Neuronal stem cell (in vitro differentiated cells): ENCODE data around the gene MDN1.

Experiments used
- DNase-seq: peaks from one replicate; pipeline ENCODE4 v3.0.0-alpha.2; 2013; ENCODE audit warnings: low spot score
- H2AFZ ChIP-seq: one replicate; pipeline ENCODE4 v1.6.1; 2013; ENCODE audit warnings: mild to moderate bottlenecking, low read length, inconsistent platforms
- H2AK5ac ChIP-seq: 2 replicates; pipeline ENCODE4 v1.6.1; 2013; ENCODE audit warnings: low read depth, mild to moderate bottlenecking, inconsistent platforms, low read length, moderate library complexity, mixed read lengths
- H2BK120ac ChIP-seq: 2 replicates; pipeline ENCODE4 v1.6.1; 2013; ENCODE audit warnings: low read depth, mild to moderate bottlenecking, inconsistent platforms, low read length, moderate library complexity, mixed read lengths
- H2BK12ac ChIP-seq: one replicate; pipeline ENCODE4 v1.6.1; 2013; ENCODE audit warnings: low read length, inconsistent platforms
- H2BK15ac ChIP-seq: 2 replicates; pipeline ENCODE4 v1.6.1; 2013; ENCODE audit warnings: mild to moderate bottlenecking, low read length, inconsistent platforms, mixed read lengths
- H2BK5ac ChIP-seq: one replicate; pipeline ENCODE4 v1.6.1; 2013; ENCODE audit warnings: inconsistent platforms, mild to moderate bottlenecking, low read length, moderate library complexity
- H3K14ac ChIP-seq: one replicate; pipeline ENCODE4 v1.6.1; 2013; ENCODE audit warnings: low read length, inconsistent platforms
- H3K18ac ChIP-seq: 2 replicates; pipeline ENCODE4 v1.6.1; 2013; ENCODE audit warnings: low read length, inconsistent platforms
- H3K23ac ChIP-seq: 2 replicates; pipeline ENCODE4 v1.6.1; 2013; ENCODE audit warnings: low read depth, mild to moderate bottlenecking, mixed read lengths, low read length, inconsistent platforms; ENCODE audit not compliant: poor library complexity
- H3K27ac ChIP-seq: replicated peaks from 3 replicates; pipeline ENCODE4 v1.5.1; 2013; ENCODE audit warnings: low read length, inconsistent platforms
- H3K27me3 ChIP-seq, 3 experiments: 2 replicates each; pipeline ENCODE4 v1.6.1; 2013; ENCODE audit warnings: low read length in 3 of 3, mild to moderate bottlenecking in 2 of 3, inconsistent platforms in 1 of 3, low read depth in 1 of 3, mixed read lengths in 1 of 3, moderate library complexity in 1 of 3; ENCODE audit not compliant: control insufficient read depth in 3 of 3, insufficient read depth in 3 of 3
- H3K36me3 ChIP-seq, 2 donors: replicated peaks in 1 of 2; 2 replicates each; pipeline ENCODE4 v1.6.1; 2013; ENCODE audit warnings: low read length in 2 of 2; ENCODE audit not compliant: control insufficient read depth in 2 of 2, insufficient read depth in 2 of 2
- H3K4ac ChIP-seq: 2 replicates; pipeline ENCODE4 v1.6.1; 2013; ENCODE audit warnings: inconsistent platforms, mild to moderate bottlenecking, low read length, moderate library complexity
- H3K4me1 ChIP-seq, 2 donors: 1 replicate in 1 of 2; 2 replicates in 1 of 2; pipeline ENCODE4 v1.6.1; 2013; ENCODE audit warnings: low read length in 2 of 2, low read depth in 1 of 2; ENCODE audit not compliant: control insufficient read depth in 2 of 2, insufficient read depth in 1 of 2
- H3K4me2 ChIP-seq: one replicate; pipeline ENCODE4 v1.6.1; 2013; ENCODE audit warnings: mild to moderate bottlenecking, low read length, inconsistent platforms; ENCODE audit not compliant: insufficient read depth, poor library complexity, severe bottlenecking
- H3K4me3 ChIP-seq, 2 donors: 2 replicates each; pipeline ENCODE4 v1.5.1; 2013; ENCODE audit warnings: low read length in 2 of 2, mild to moderate bottlenecking in 2 of 2, inconsistent platforms in 1 of 2, moderate library complexity in 1 of 2
- H3K79me1 ChIP-seq: one replicate; pipeline ENCODE4 v1.6.1; 2013; ENCODE audit warnings: low read depth, mild to moderate bottlenecking, inconsistent platforms, low read length, moderate library complexity
- H3K9ac ChIP-seq: one replicate; pipeline ENCODE4 v1.6.1; 2013; ENCODE audit warnings: mild to moderate bottlenecking, low read depth, low read length, inconsistent platforms; ENCODE audit not compliant: poor library complexity
- H3K9me3 ChIP-seq, 2 donors: replicated peaks in 1 of 2; 2 replicates each; pipeline versions ENCODE3 to v1.6.1; 2013; ENCODE audit warnings: low read length in 2 of 2, mild to moderate bottlenecking in 2 of 2, inconsistent platforms in 1 of 2, low read depth in 1 of 2, mixed read lengths in 1 of 2, moderate library complexity in 1 of 2; ENCODE audit not compliant: control insufficient read depth in 2 of 2, insufficient read depth in 1 of 2
- H4K8ac ChIP-seq: one replicate; pipeline ENCODE4 v1.6.1; 2013; ENCODE audit warnings: low read depth, mild to moderate bottlenecking, inconsistent platforms, low read length, moderate library complexity
- H4K91ac ChIP-seq: one replicate; pipeline ENCODE4 v1.6.1; 2013; ENCODE audit warnings: low read length, low read depth, mild to moderate bottlenecking, inconsistent platforms; ENCODE audit not compliant: poor library complexity
- WGBS, 2 donors: extraction: QIAGEN DNeasy Blood & Tissue Kit; methylation state at CpG; one replicate each; pipeline ENCODE4 v1.1.7; 2013; ENCODE audit warnings: missing lambda C conversion rate in 2 of 2, mixed read lengths in 1 of 2; ENCODE audit not compliant: insufficient read length in 2 of 2, insufficient replicate concordance in 1 of 2; ENCODE audit errors: extremely low coverage in 2 of 2; 5-methylcytosine and 5-hydroxymethylcytosine counted together

Gene MDN1

GRCh38 chr6:89655122-89655521 lies 164.5 kb downstream of the MDN1 start:
- no peak for DNase-seq
- Histone ChIP-seq H2AFZ (no peak overlapping the region), H3K23ac (no peak overlapping the region), H3K18ac (no peak overlapping the region), H2BK120ac (no peak overlapping the region), H3K36me3 (peaks cover 26 to 92% of the 10 kb centered on the region in 2 donors), H2BK12ac (no peak overlapping the region), H3K9me3 (no peaks in the 10 kb centered on the region), H4K91ac (no peak overlapping the region), H3K4me2 (no peak overlapping the region), H3K14ac (no peak overlapping the region), H3K27ac (no peak overlapping the region), H2BK15ac (no peak overlapping the region), H2BK5ac (no peak overlapping the region), H3K4me3 (no peak overlapping the region), H2AK5ac (no peak overlapping the region), H3K4me1 (no peaks in the 10 kb centered on the region), H3K27me3 (no peaks in the 10 kb centered on the region), H4K8ac (no peak overlapping the region), H3K4ac (no peak overlapping the region), H3K9ac (no peak overlapping the region), H3K79me1 (no peaks in the 10 kb centered on the region)
- no CpG with 5 or more reads among the region's 2 CpGs for WGBS, 2 donors

DNA sequence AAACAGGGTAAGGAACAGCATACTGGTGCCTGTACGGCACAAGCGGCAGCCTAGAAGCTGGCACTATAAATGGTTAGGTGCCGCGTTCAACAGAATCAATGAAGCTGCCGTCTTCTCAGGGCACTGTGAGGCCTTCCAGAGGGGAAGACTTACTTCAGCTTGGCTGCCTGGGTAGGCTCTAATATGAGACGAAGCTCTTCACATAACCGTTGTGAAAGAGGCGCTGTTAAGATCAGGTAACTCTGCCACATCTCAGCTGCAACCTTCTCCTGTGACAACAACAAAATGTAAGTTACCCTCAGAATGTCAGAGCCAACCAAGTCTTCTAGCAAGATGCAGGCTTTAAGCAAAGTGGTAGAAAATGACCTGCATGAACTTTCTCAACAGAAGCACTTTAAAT lies 169.0 kb downstream of the MDN1 start:
- Histone ChIP-seq H3K36me3 (peaks cover 26 to 95% of the 10 kb centered on the region in 2 donors), H3K4ac (no peak overlapping the region), H3K4me3 (no peak overlapping the region), H4K8ac (no peak overlapping the region), H3K9ac (no peak overlapping the region), H3K27me3 (no peaks in the 10 kb centered on the region), H3K4me2 (no peak overlapping the region), H3K23ac (no peak overlapping the region), H2BK12ac (no peak overlapping the region), H3K14ac (no peak overlapping the region), H3K18ac (no peak overlapping the region), H3K4me1 (no peaks in the 10 kb centered on the region), H2AK5ac (no peak overlapping the region), H2BK15ac (no peak overlapping the region), H2BK120ac (no peak overlapping the region), H4K91ac (no peak overlapping the region), H2BK5ac (no peak overlapping the region), H3K79me1 (no peaks in the 10 kb centered on the region), H3K27ac (no peak overlapping the region), H2AFZ (no peak overlapping the region), H3K9me3 (no peaks in the 10 kb centered on the region)
- DNase-seq: no peak
- WGBS, 2 donors: no CpG with 5 or more reads among the region's 8 CpGs

DNA sequence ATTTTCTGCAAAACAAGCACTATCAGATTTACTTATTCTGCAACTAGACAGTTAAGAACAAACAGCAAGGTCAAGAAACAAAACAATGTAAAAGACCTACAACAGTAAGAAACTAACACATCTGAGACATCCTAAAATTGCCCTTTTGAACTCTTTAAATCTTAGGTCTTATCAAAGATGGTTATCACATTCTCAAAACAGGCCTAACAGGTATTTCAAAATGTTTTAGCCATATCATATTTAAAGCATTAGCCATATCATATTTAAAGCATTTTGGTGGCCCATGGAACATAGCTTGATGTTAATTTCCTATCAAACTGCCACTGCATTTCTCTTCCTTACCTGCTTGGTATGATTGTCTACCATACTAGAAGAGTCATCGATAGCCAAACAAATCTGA lies 169.9 kb downstream of the MDN1 start:
- Histone ChIP-seq H3K4me3 (no peak overlapping the region), H3K9me3 (no peaks in the 10 kb centered on the region), H3K23ac (no peak overlapping the region), H3K9ac (no peak overlapping the region), H3K27me3 (no peaks in the 10 kb centered on the region), H3K18ac (no peak overlapping the region), H3K36me3 (peaks cover 25 to 96% of the 10 kb centered on the region in 2 donors), H2AFZ (no peak overlapping the region), H2AK5ac (no peak overlapping the region), H3K27ac (no peak overlapping the region), H3K4me1 (no peaks in the 10 kb centered on the region), H2BK5ac (no peak overlapping the region), H3K79me1 (no peaks in the 10 kb centered on the region), H2BK12ac (no peak overlapping the region), H2BK120ac (no peak overlapping the region), H4K91ac (no peak overlapping the region), H3K4ac (no peak overlapping the region), H3K4me2 (no peak overlapping the region), H3K14ac (no peak overlapping the region), H4K8ac (no peak overlapping the region), H2BK15ac (no peak overlapping the region)
- DNase-seq: no peak
- WGBS, 2 donors: no CpG with 5 or more reads among the region's 1 CpG

GRCh38 chr6:89644864-89645263 lies 174.7 kb downstream of the MDN1 start:
- DNase-seq: no peak
- Histone ChIP-seq H3K23ac (no peak overlapping the region), H3K27me3 (no peaks in the 10 kb centered on the region), H3K18ac (no peak overlapping the region), H4K8ac (no peak overlapping the region), H3K36me3 (peaks cover 18 to 88% of the 10 kb centered on the region in 2 donors), H2BK5ac (no peak overlapping the region), H3K9me3 (no peaks in the 10 kb centered on the region), H3K79me1 (no peaks in the 10 kb centered on the region), H3K4ac (no peak overlapping the region), H3K27ac (no peak overlapping the region), H3K4me1 (peaks cover 5% of the 10 kb centered on the region in 2 donors), H2BK15ac (no peak overlapping the region), H2BK12ac (no peak overlapping the region), H2BK120ac (no peak overlapping the region), H2AK5ac (no peak overlapping the region), H2AFZ (no peak overlapping the region), H3K9ac (no peak overlapping the region), H3K4me2 (no peak overlapping the region), H3K14ac (no peak overlapping the region), H4K91ac (no peak overlapping the region), H3K4me3 (no peak overlapping the region)
- no CpG with 5 or more reads among the region's 4 CpGs for WGBS, 2 donors
